IPS-NIHi7 (cell line): Measurements from ENCODE around the gene STIM1.

ENCODE experiments used
- DNase-seq: peaks from one replicate; pipeline ENCODE4 v3.0.0; 2012; ENCODE audit warnings: mixed read lengths; ENCODE audit errors: extremely low spot score

Gene STIM1

GRCh38 chr11:3952715-3953114 lies 97.3 kb downstream of the STIM1 start:
- no peak for DNase-seq

- DNase-seq: no peak
Observed at GRCh38 chr11:3953327-3953726, 97.9 kb downstream of the STIM1 start.

- DNase-seq: no peak
Observed at GRCh38 chr11:3954448-3955298, 99.2 kb downstream of the STIM1 start.

- DNase-seq: no peak
Observed at GRCh38 chr11:3955299-3955665, 99.8 kb downstream of the STIM1 start.

GRCh38 chr11:3956038-3956437 lies 100.6 kb downstream of the STIM1 start:
- no peak for DNase-seq

GRCh38 chr11:3956748-3957147 lies 101.3 kb downstream of the STIM1 start:
- DNase-seq: no peak

- DNase-seq: no peak
Observed at GRCh38 chr11:3957437-3957836, 102.0 kb downstream of the STIM1 start.

GRCh38 chr11:3958281-3958680 lies 102.8 kb downstream of the STIM1 start:
- DNase-seq: no peak

GRCh38 chr11:3959015-3959902 lies 103.8 kb downstream of the STIM1 start:
- peak; percentile 51 for DNase-seq

GRCh38 chr11:3959903-3960265 lies 104.4 kb downstream of the STIM1 start:
- no peak for DNase-seq

- DNase-seq: no peak
Observed at GRCh38 chr11:3962406-3962840, 107.0 kb downstream of the STIM1 start.

GRCh38 chr11:3964056-3964455 lies 108.6 kb downstream of the STIM1 start:
- no peak for DNase-seq

GRCh38 chr11:3964935-3965604 lies 109.6 kb downstream of the STIM1 start:
- no peak for DNase-seq

- DNase-seq: no peak
Observed at GRCh38 chr11:3967695-3968094, 112.2 kb downstream of the STIM1 start.

- no peak for DNase-seq
Observed at GRCh38 chr11:3969200-3969599, 113.7 kb downstream of the STIM1 start.

GRCh38 chr11:3969613-3970012 lies 114.1 kb downstream of the STIM1 start:
- DNase-seq: no peak

- no peak for DNase-seq
Observed at GRCh38 chr11:3970108-3970507, 114.6 kb downstream of the STIM1 start.

GRCh38 chr11:3971756-3972404 lies 116.4 kb downstream of the STIM1 start:
- no peak for DNase-seq

- DNase-seq: no peak
Observed at GRCh38 chr11:3972431-3972830, 117.0 kb downstream of the STIM1 start.

- no peak for DNase-seq
Observed at GRCh38 chr11:3977078-3977477, 121.6 kb downstream of the STIM1 start.

GRCh38 chr11:3981084-3981633 lies 125.7 kb downstream of the STIM1 start:
- no peak for DNase-seq
